Suppressor macrophage treated with lipopolysaccharide for 1 hour (primary cell): ENCODE measurements around the gene CDK6.

Experiments
- DNase-seq, 3 donors: peaks; one replicate each; pipeline ENCODE4 v3.0.0-alpha.2; 2020 to 2022

CDK6 gene

GRCh38 chr7:92674379-92674778 lies 162.0 kb downstream of the CDK6 start:
- DNase-seq, result no peak

DNA sequence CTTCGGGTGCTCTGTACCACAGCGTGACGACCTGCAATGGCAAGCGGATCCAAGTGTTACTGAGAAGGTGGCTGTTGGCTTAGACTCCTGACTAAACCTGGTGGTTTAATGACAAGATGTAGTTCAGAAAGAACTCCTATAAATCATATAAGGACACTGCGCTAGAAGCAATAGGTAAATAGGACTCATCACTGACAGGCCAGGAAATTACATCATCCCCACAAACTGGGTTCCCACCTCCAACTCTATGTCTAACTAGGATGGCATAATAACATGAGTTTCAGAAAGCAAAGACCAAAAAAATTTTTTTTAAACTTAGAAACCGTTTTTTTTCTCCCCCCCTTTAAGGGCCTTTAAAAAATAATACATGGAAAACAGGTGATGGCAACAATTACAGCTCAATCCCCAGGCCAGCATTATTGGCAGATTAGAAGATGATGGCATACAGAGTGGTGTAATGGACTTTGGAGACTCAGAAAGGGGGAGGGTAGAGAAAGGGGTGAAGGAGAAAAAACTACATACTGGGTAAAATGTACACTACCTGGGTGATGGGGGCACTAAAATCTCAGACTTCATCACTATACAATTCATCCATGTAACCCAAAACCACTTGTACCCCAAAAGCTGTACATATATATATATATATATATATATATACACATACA lies 164.7 kb downstream of the CDK6 start:
- DNase-seq, result no peak

GRCh38 chr7:92670204-92670851 lies 166.0 kb downstream of the CDK6 start:
- DNase-seq, result no peak

GRCh38 chr7:92669616-92670165 lies 166.7 kb downstream of the CDK6 start:
- DNase-seq, result no peak

DNA sequence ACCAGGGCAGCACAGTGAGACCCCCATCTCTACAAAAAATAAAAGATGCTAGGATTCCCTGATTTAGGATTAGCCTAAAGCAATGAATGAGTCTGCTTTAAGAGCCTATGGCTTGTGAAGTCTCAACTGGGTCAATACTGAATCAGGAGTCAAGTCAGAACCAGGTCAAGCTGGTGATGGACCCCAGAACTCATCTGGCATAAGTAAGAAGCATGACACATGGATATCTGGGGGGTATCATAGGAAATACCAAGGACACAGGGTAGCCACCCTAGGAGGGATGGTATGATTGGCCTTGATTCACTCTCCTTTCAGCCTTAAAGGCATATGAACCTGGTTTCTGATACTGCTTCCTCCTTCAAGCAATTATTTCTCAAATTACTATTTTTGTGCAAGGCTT lies 167.8 kb downstream of the CDK6 start:
- DNase-seq, result no peak

- DNase-seq, result no peak
Observed at GRCh38 chr7:92667816-92668535, 168.4 kb downstream of the CDK6 start.

GRCh38 chr7:92665926-92666325 lies 170.4 kb downstream of the CDK6 start:
- DNase-seq, result no peak

GRCh38 chr7:92661651-92662050 lies 174.7 kb downstream of the CDK6 start:
- DNase-seq, result no peak

- DNase-seq, result no peak
Observed at GRCh38 chr7:92658671-92659070, 177.7 kb downstream of the CDK6 start.

- DNase-seq, result no peak
Observed at GRCh38 chr7:92657391-92657790, 179.0 kb downstream of the CDK6 start.

DNA sequence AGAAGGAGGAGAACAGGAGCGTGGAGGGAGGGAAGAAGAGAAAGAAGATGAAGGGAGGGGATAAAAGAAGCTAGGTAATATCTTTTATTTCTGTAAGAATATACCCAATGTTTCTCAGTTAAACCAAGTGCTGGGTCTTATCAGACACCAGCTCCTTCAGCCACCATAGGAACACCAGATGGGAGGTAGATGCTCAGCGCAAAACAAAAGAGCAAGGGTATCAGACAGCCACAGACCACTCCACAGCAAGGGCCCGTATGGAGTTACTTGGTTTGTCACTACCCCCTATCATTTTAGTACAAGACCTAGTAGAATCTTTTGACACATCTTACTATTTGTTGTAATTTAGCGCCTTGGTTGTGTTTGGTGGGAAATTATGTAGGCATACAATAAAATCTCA lies 180.3 kb downstream of the CDK6 start:
- no peak for DNase-seq

DNA sequence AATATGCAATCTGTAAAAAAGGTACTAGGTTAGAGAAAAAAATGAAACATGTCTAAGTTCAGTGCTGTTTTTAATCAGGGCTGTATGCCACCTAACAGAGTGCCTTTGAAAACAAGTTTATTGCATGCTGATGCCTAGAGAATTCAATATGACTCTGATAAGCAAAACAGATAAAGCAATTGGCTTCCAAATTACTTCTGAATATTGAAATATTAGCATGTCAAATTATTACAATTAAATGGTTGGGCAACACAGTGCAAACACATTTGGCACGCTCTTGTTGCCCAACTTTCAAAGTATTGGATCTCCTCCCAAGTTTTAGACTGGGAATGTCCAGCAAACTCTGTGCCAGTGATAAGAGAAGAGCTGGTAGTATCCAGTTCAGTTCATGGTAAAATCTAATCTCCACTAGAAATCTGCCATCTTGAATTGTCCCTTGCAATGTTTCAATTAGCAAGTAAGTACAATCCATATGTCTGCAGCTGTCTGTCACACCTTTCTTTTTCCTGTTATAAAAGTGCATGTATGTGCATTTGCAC lies 181.0 kb downstream of the CDK6 start:
- no peak for DNase-seq

DNA sequence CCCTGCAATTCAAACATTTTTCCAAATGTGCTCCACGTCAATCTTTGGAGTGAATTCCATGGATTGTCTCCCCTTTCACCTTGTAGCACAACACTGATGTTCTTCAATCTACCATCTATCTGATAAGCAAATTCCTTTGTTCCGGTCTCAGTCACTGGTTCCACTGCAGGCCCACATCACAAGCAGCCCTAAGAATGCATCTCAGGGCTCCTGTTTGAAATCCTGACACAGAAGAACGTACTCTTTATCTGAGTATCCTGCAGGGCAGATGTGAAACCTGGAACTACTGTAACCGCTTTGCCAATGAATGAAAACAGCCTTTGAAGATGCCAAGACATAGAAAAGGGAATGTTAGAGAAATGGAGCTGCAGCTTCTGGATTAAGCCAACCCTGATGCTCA lies 183.2 kb downstream of the CDK6 start:
- no peak for DNase-seq

DNA sequence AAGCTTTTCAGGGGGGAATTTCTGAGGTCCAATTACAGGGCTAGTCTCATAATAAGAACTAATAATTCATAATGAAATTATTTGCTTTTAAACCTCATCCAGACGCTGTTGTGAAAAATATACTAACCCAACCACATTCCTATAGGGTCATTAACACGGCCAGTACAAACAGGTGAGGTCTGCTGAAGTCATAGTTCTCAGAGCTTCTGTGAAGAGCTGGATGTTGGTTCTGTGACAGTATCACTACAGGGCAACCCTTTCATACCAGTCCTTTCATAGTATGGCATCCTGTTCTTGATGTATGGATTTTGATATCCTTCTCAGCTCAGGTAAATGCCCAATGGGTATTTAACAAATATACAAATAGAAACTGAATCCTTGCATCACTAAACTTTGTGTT lies 183.8 kb downstream of the CDK6 start:
- no peak for DNase-seq

DNA sequence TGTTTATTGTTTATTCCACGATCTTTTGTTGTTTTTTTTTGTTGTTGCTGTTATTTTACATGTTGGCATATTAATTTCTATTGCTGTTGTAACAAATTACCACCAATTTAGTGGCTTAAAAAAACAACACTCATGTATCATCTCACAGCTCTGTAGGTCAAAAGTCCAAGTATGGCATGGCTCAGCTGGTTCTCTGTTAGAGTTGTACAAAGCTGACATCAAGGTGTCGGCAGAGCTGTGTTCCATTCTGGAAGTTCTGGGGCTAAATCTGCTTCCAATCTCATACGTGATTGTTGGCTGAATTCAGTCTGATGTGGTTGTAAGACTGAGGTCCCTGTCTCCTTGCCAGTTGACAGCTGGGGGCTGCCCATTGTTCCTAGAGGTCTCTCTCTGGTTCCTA lies 186.0 kb downstream of the CDK6 start:
- no peak for DNase-seq

DNA sequence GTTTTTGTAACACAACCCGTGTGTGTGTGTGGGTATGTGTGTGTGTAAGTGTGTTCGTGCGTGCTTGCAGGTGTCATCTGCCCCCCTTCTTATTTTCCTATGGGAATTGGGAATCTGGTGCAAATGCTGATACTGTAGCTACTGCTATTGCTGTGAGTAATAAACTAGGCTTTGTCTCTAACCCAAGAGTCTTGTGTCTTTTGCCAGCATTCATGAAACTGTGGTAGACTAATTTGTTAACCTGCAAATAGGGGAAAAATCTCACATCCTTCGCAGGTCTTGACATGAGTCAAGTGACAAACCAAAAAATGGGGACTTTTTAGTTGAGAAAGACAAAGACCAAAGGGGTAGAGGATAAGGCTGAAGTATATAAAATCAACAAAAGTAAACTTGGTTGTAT lies 188.3 kb downstream of the CDK6 start:
- no peak for DNase-seq

DNA sequence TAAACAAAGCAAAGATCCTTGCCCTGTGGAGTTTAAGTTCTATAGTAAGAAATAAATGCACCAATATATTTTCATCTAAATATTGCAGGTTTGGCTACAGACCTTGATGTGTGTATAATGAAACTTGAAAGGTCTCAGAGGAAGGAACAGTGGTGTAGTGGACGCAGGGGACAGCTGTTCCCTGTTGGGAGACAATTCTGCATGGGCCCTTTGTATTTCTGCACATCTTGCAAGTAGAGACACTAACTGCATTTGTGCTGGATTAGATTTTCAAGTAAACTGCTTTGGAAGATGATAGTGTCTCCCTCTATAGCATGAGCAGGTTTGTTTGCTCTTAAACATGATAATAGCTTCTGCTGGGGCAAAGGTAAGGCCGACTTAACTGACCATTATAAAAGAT lies 188.7 kb downstream of the CDK6 start:
- no peak for DNase-seq

DNA sequence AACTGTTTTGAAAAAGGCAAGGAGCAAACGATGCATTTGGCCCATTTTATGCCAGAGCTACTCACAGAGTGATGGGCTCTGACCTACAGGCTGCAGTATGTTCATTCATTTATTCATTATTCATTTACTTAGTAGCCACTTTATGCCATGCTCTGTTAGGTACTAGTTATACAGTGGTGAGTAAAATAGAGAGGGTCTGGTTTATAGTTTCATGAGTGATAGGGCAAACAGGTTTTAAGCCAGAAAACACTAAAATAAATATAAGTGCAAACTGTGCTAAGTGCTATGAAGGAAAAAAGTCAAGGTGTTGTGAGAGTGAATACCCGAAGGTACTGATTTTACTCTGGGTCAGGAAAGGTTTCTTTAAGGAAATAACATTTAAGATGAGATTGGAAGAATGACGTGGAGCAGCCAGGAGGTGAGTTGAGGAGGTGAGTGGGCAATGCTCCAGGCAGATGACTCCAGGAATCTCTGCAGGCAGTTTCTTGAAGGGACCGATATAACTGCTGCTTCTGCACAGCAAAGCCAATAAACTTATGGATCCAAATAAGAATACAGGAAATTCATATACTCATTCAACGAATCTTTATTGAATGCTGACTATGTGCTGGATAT lies 189.3 kb downstream of the CDK6 start:
- no peak for DNase-seq

DNA sequence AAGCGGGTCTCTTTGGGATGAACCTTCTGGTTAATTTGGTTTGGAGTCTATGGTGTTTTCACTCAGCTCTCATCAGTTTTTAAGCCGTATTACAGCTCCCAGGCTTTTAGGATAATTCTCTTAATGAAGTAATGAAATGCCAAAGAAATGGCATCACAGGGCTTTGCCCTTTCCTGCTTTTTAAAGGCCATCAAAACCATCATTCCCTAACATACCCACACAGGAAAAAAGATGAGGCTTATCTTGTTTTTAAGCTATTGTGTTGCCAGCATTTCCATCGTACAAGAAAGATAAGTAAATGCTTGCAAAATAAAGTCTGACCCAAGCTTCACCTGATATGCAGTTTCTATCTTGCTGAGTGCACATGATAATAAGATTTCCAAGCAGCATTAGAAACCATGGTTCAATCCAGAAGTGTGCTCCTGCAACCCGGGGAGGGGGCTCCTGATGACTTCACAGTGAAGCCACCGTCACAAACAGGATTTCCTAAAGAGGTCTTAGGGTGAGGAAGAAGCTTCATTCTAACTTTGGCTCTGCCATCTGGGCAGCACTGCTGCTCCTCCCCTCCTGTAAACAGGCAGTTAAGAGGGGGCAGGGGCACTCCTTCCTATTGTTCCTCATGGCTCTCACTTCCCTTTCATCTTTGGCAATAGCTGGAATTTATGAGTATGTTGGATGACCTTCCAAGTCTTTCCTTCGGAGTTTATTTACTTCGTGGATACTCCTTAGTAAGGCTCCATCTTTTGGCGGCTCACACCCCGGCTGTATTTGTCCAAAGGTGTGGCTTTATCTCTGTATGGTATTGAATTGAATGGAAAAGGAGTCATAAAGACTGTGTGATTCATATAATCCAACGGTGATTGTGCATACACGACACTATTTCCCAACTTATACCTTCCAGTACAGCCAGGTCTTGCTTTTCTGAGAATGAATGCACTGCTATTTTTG lies 191.0 kb downstream of the CDK6 start:
- peak; percentile 26 to 49 (median 27) for DNase-seq

GRCh38 chr7:92644406-92645113 lies 191.8 kb downstream of the CDK6 start:
- peak in 2 of 3 donors; percentile 35 to 46 for DNase-seq

DNA sequence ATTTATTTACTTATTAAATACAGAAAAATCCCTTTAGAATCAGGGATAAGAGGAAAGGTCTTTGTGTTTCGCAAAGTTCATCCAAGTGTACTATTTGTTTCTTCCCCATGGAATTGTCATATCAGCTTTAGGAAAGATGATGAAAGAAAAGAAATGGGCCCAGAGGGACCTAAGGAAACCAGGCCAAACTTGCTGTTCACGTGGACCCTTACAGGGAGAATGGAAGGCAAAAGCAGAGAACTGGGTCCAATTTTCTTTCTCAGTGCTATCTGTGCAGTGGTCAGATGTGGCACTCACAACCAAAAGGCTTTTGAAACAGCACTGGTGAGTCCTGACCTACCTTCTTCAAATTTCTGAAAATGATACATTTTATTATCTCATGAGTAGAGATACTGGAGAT lies 192.6 kb downstream of the CDK6 start:
- no peak for DNase-seq
